Activated CD4-positive, alpha-beta memory T cell treated with anti-CD3 and anti-CD28 coated beads for 36 hours (primary cell): Measurements from ENCODE around the gene ATXN2L. TPM values are rescaled to one million over a fixed set of nuclear protein-coding genes. Genes with fewer than 3 reads are reported as not detected.

ENCODE experiments used
- CTCF ChIA-PET: fragments of 350-600 bp; sonication (Branson Sonifier 250); formaldehyde crosslinking; loops from one replicate; lab custom pipeline; 2021; ENCODE audit warnings: antibody characterized with exemption, inconsistent platforms; lab: Charles Lee
- POLR2A ChIA-PET: fragments of 350-600 bp; sonication (Branson Sonifier 250); formaldehyde crosslinking; loops from one replicate; lab custom pipeline; 2021; ENCODE audit warnings: antibody characterized with exemption; lab: Charles Lee
- DNase-seq: peaks from one replicate; pipeline ENCODE4 v3.0.0-alpha.2; 2020
- H3K27ac Mint-ChIP-seq: one replicate; pipeline ENCODE4 v1.8.0; 2021; ENCODE audit warnings: mixed read lengths
- H3K27me3 Mint-ChIP-seq: one replicate; pipeline ENCODE4 v1.8.0; 2021; ENCODE audit warnings: mixed read lengths
- H3K36me3 Mint-ChIP-seq: one replicate; pipeline ENCODE4 v1.8.0; 2021; ENCODE audit warnings: mixed read lengths
- H3K4me1 Mint-ChIP-seq: one replicate; pipeline ENCODE4 v1.8.0; 2021; ENCODE audit warnings: low read depth, mixed read lengths
- H3K4me3 Mint-ChIP-seq: one replicate; pipeline ENCODE4 v1.8.0; 2021; ENCODE audit warnings: mild to moderate bottlenecking, mixed read lengths
- H3K9me3 Mint-ChIP-seq: one replicate; pipeline ENCODE4 v1.8.0; 2021; ENCODE audit warnings: mixed read lengths
- intact Hi-C: fragments of 100-400 bp; cut with micrococcal nuclease; formaldehyde crosslinking; loops from one replicate; pipeline ENCODE4 v1.15.1; 2023
- total RNA-seq, 2 experiments: library from RNA; stranded (reverse); gene quantifications; one replicate each; pipeline ENCODE4 v1.2.3, GENCODE V29; 2021

Gene ATXN2L
- total RNA-seq, 2 experiments from 2014 or later: 260 to 277 TPM

DNA sequence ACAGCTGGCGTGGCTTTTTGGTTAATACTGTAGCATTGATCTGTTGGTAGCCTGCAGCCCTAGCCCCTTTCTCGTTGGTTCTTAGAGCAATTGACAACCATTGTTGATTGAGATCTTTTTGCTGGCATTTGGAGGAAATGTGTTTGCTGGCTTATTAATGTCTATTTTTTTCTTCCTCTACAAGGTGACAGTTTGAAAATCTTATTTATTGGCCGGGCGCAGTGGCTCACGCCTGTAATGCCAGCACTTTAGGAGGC, 1.8 kb downstream of the ATXN2L start:
- CTCF ChIA-PET: interaction anchor here (0.7 to 0.8 kb wide), 2 partner anchors 22 to 121 kb away, joined by 3 read pairs; partner anchors contain the start of gene TUFM
- POLR2A ChIA-PET: interaction anchor here (1.0 to 3.2 kb wide), 2 partner anchors 39 to 251 kb away, joined by 3 to 23 read pairs; partner anchors contain the start of gene SH2B1
- Mint-ChIP-seq H3K36me3 (peaks cover 59% of the 10 kb centered on the region), H3K27ac (peak overlapping the region; percentile 99), H3K4me3 (peak overlapping the region; percentile 94), H3K9me3 (no peaks in the 10 kb centered on the region), H3K4me1 (peaks cover 42% of the 10 kb centered on the region), H3K27me3 (no peaks in the 10 kb centered on the region)
- intact Hi-C loops: loop anchor here (1.0 to 10.0 kb wide), 5 partner anchors 14 to 1000 kb away; partner anchors contain the start of genes MVP, NFATC2IP, SH2B1 and TUFM
- no peak for DNase-seq

- Mint-ChIP-seq H3K9me3 (no peaks in the 10 kb centered on the region), H3K27ac (peak overlapping the region; percentile 69), H3K4me1 (peaks cover 38% of the 10 kb centered on the region), H3K4me3 (peak overlapping the region; percentile 14), H3K36me3 (peaks cover 74% of the 10 kb centered on the region), H3K27me3 (no peaks in the 10 kb centered on the region)
- intact Hi-C loops: loop anchor here (10.0 kb wide), 1 partner anchor 999 kb away; the partner anchor contains the start of gene MVP
- ChIA-PET POLR2A (interaction anchor here (1.5 kb wide), 1 partner anchor 20 kb away, joined by 8 read pairs; the partner anchor contains the start of gene TUFM), CTCF (no interaction called here)
- DNase-seq: no peak
Measured at GRCh38 chr16:28826141-28826540, 3.3 kb downstream of the ATXN2L start.

- DNase-seq: no peak
- no peaks in the 10 kb centered on the region for H3K27me3 Mint-ChIP-seq
- H3K9me3 Mint-ChIP-seq: no peaks in the 10 kb centered on the region
- H3K27ac Mint-ChIP-seq: no peak overlapping the region
- H3K4me3 Mint-ChIP-seq: no peak overlapping the region
- ChIA-PET POLR2A (interaction anchor here (1.1 kb wide), 1 partner anchor 15 kb away, joined by 3 read pairs; no protein-coding TSS in a partner anchor), CTCF (no interaction called here)
- H3K36me3 Mint-ChIP-seq: peaks cover 88% of the 10 kb centered on the region
- intact Hi-C loops: loop anchor here (10.0 kb wide), 1 partner anchor 995 kb away; the partner anchor contains the start of gene MVP
- peaks cover 22% of the 10 kb centered on the region for H3K4me1 Mint-ChIP-seq
Measured at GRCh38 chr16:28829747-28830146, 6.9 kb downstream of the ATXN2L start.

DNA sequence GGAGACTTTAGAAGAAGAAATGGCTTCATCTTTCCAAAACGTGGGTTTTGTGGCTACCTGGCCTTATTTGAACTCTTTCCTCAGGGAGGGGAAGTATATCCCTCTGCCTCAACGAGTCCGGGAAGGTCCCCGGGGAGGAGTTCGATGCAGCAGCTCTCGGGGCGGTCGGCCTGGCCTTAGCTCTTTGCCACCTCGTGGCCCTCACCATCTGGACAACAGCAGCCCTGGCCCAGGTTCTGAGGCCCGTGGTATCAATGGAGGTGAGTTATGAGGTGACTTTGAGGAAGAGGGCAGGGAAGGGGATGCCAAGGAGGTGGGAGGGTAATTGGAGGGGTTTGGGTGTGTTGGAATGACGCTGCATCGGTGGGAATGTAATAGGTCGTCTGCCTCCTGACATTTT, 7.7 kb downstream of the ATXN2L start:
- no peak overlapping the region for H3K27ac Mint-ChIP-seq
- H3K27me3 Mint-ChIP-seq: no peaks in the 10 kb centered on the region
- H3K9me3 Mint-ChIP-seq: no peaks in the 10 kb centered on the region
- H3K36me3 Mint-ChIP-seq: peaks cover 86% of the 10 kb centered on the region
- H3K4me3 Mint-ChIP-seq: no peak overlapping the region
- ChIA-PET CTCF (no interaction called here), POLR2A (no interaction called here)
- peaks cover 16% of the 10 kb centered on the region for H3K4me1 Mint-ChIP-seq
- DNase-seq: no peak
- intact Hi-C loops: no loop called here

DNA sequence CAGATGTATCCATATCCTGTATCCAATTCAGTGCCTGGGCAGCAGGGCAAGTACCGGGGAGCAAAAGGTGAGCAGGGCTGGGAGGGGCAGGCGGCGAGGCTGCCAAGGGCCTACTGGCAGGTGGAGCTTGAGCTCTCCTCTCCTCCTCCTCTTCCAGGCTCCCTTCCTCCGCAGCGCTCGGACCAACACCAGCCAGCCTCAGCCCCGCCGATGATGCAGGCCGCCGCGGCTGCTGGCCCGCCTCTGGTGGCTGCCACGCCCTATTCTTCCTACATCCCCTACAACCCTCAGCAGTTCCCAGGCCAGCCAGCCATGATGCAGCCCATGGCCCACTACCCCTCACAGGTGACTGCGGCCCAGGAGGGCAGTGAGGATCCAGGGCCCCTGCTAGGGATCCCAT, 11.6 kb downstream of the ATXN2L start:
- no peak overlapping the region for H3K27ac Mint-ChIP-seq
- CTCF ChIA-PET: no interaction called here
- no peaks in the 10 kb centered on the region for H3K27me3 Mint-ChIP-seq
- DNase-seq: no peak
- intact Hi-C loops: no loop called here
- no peaks in the 10 kb centered on the region for H3K9me3 Mint-ChIP-seq
- POLR2A ChIA-PET: no interaction called here
- peaks cover 65% of the 10 kb centered on the region for H3K36me3 Mint-ChIP-seq
- H3K4me3 Mint-ChIP-seq: no peak overlapping the region
- peaks cover 20% of the 10 kb centered on the region for H3K4me1 Mint-ChIP-seq

GRCh38 chr16:28834873-28835863, 12.4 kb downstream of the ATXN2L start:
- Mint-ChIP-seq H3K27ac (no peak overlapping the region), H3K27me3 (no peaks in the 10 kb centered on the region), H3K4me1 (peaks cover 19% of the 10 kb centered on the region), H3K36me3 (peaks cover 57% of the 10 kb centered on the region), H3K4me3 (no peak overlapping the region), H3K9me3 (no peaks in the 10 kb centered on the region)
- POLR2A ChIA-PET: no interaction called here
- no peak for DNase-seq
- CTCF ChIA-PET: interaction anchor here (1.9 kb wide), 1 partner anchor 10 kb away, joined by 9 read pairs; the partner anchor contains the start of gene TUFM
- intact Hi-C loops: no loop called here

DNA sequence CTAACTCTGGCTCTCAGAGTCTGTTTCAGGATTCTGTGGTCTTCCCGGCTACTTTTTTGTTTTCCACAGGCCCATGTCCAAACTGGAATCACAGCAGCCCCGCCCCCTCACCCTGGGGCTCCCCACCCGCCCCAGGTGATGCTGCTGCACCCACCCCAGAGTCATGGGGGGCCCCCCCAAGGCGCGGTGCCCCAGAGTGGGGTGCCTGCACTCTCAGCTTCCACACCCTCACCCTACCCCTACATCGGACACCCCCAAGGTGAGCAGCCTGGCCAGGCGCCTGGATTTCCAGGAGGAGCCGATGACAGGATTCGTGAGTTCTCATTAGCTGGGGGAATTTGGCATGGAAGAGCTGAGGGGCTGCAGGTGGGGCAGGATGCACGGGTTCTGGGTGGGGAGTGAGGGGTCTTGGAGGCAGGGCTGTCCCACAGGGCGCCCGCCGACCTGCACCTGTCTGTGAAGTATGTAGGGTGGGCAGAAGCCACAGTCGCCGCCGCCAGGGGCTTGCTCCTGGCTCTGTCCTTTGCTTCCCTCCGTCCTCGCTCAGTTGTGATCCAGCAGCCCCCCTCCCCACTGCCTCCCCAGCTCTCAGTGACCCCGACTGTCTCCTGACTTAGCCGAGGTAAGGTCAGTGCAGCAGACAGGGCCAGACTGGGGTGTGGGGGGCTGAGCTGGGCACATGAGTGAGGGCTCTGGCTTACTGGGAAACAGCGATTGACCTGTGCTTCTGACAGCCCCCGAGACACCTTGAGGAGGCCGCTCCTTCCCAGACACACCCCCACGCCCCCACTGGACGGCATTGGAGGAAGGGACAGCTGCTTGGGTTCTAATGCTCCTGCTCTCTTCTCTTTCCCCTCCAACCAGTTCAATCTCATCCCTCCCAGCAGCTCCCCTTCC, 13.3 kb downstream of the ATXN2L start:
- POLR2A ChIA-PET: interaction anchor here (2.4 kb wide), 1 partner anchor 13 kb away, joined by 9 read pairs; the partner anchor contains the start of gene ATXN2L
- CTCF ChIA-PET: interaction anchor here (1.9 kb wide), 1 partner anchor 9 kb away, joined by 9 read pairs; the partner anchor contains the start of gene TUFM
- H3K4me3 Mint-ChIP-seq: no peak overlapping the region

DNA sequence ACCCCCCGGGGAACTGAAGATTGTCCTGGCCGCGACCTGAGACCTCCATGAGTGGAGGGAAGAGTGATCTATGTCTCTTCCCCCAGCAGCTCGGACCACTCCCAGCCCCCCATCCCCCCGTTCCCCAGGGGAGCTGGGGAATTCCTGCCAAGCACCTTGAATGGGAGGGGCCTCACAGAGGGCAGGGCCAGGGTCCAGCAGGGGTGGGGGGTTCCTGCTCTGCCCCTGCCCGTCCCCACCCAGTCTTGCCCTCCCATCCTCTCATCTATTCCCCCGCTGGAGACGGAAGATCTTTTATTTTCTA, 13.9 kb downstream of the ATXN2L start:
- Mint-ChIP-seq H3K4me1 (peaks cover 19% of the 10 kb centered on the region), H3K36me3 (peaks cover 49% of the 10 kb centered on the region), H3K9me3 (no peaks in the 10 kb centered on the region), H3K4me3 (no peak overlapping the region), H3K27ac (no peak overlapping the region), H3K27me3 (no peaks in the 10 kb centered on the region)
- ChIA-PET CTCF (interaction anchor here (1.9 kb wide), 1 partner anchor 9 kb away, joined by 9 read pairs; the partner anchor contains the start of gene TUFM), POLR2A (interaction anchor here (2.4 kb wide), 1 partner anchor 14 kb away, joined by 9 read pairs; the partner anchor contains the start of gene ATXN2L)
- intact Hi-C loops: no loop called here
- DNase-seq: no peak

More for the DNA sequence above, 13.3 kb downstream of the ATXN2L start:
- DNase-seq: no peak
- no peaks in the 10 kb centered on the region for H3K9me3 Mint-ChIP-seq
- H3K27me3 Mint-ChIP-seq: no peaks in the 10 kb centered on the region
- intact Hi-C loops: no loop called here
- H3K27ac Mint-ChIP-seq: no peak overlapping the region
- peaks cover 19% of the 10 kb centered on the region for H3K4me1 Mint-ChIP-seq
- peaks cover 48% of the 10 kb centered on the region for H3K36me3 Mint-ChIP-seq

DNA sequence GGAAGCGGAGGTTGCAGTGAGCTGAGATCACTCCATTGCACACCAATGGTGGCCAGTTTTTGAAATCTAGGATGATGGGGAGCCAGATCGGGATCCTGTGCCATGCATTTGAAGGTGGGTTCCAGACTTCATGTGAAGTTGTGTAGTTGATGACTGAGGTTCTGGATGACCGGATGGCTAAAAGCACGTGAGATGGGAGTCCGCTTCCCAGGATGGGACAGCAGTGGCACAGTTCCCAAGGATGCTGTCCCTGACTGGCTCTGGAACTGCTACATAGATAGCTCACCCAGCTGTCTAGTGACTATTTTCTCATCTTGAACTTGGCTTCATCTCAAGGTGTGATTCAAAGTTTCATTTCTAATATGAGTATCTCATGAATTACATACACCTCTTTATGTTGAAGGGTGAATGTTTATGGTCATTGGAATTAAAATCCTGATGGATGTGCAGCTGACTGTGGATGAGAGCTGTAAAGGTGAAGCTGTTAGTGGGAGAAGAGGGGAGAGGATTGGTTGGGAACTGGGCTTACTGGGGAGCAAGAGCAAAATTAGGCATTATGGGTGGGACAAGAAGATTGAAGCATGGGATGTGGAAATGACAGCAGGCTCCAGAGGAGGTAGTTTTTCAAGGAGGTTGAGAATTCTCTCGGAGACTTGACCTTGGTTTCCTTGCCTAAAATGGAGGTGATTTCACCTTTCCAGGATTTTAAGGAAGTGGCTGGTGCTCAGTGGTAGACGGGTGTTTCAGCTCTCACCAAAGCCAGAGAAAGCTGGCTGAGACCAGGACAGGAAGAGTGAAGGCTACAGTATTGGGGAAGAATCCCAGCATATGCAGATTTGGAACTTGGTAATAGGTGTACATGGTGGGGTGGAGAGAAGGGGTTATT, 15.1 kb downstream of the ATXN2L start:
- H3K27me3 Mint-ChIP-seq: no peaks in the 10 kb centered on the region
- H3K9me3 Mint-ChIP-seq: no peaks in the 10 kb centered on the region
- ChIA-PET POLR2A (interaction anchor here (0.8 to 2.4 kb wide), 4 partner anchors 9 to 26 kb away, joined by 3 to 10 read pairs (median 6); partner anchors contain the start of genes ATXN2L, SH2B1 and TUFM), CTCF (interaction anchor here (0.6 to 1.5 kb wide), 3 partner anchors 9 to 298 kb away, joined by 3 to 8 read pairs (median 3); no protein-coding TSS in a partner anchor)
- intact Hi-C loops: loop anchor here (1.0 kb wide), 1 partner anchor 14 kb away; no protein-coding TSS in a partner anchor
- peak overlapping the region; percentile 73 for H3K27ac Mint-ChIP-seq
- H3K4me3 Mint-ChIP-seq: no peak overlapping the region
- H3K36me3 Mint-ChIP-seq: peaks cover 43% of the 10 kb centered on the region
- H3K4me1 Mint-ChIP-seq: peaks cover 19% of the 10 kb centered on the region
- DNase-seq: no peak

GRCh38 chr16:28838558-28838918, 15.7 kb downstream of the ATXN2L start:
- H3K4me3 Mint-ChIP-seq: no peak overlapping the region
- no peaks in the 10 kb centered on the region for H3K27me3 Mint-ChIP-seq
- ChIA-PET POLR2A (interaction anchor here (1.1 to 2.4 kb wide), 3 partner anchors 11 to 25 kb away, joined by 4 to 10 read pairs (median 9); partner anchors contain the start of genes ATXN2L and SH2B1), CTCF (interaction anchor here (0.6 to 1.5 kb wide), 2 partner anchors 107 to 299 kb away, joined by 3 to 8 read pairs; no protein-coding TSS in a partner anchor)
- no peaks in the 10 kb centered on the region for H3K9me3 Mint-ChIP-seq
- H3K27ac Mint-ChIP-seq: peak overlapping the region; percentile 73
- H3K36me3 Mint-ChIP-seq: peaks cover 43% of the 10 kb centered on the region
- DNase-seq: no peak
- H3K4me1 Mint-ChIP-seq: peaks cover 19% of the 10 kb centered on the region
- intact Hi-C loops: loop anchor here (1.0 kb wide), 1 partner anchor 14 kb away; no protein-coding TSS in a partner anchor
